ENCODE data around the gene NBEAL1.
"Not testable (repeated sequence)": the region's sequence is repeated elsewhere in the genome, so short reads cannot be mapped to it uniquely, and the experiment has no call there.

NBEAL1 gene

DNA sequence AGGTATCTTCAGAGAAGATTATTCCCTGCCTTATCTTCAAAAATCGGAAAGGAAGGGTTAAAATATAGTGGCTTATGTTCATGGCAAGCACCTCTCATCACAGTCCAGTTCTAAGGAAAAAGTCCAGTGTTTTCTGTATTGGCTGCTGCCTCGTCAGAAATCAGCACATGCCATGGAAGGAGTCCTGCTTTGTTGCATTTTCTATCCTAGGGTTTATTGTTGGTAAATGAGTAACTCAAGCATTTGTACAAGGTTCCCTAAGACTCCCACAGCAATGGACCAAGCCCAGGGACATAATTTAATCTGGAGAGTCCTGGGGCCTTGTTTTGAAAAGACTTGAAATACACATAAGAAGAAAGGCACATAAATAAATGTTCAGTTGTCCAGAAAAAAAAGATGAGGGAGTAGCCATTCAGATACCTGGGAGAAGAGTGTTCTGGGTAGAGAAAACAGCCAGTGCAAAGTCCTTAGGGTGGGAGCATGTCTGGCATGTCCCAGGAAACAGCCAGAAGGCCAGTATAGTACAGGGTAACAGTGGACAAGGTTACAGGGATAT, 26.4 kb downstream of the NBEAL1 start:
- DNase-seq: no peak

DNA sequence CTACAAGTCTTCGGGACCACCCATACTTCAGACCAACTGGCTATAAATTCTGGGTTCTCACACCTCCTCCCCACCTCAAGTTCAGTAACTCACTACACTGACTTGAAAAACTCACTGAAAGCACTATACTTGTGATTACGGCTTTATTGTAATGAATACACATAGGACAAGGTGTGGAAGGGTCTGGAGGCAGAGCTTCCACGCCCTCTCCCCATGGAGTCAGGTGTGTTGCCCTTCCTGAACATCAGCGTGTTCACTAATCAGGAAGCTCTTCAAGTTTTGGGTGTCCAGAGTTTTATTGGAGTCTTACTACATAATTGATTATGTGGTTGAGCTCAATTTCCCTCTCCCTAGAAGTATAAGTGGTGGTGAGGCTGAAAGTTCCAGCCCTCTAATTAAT, 27.5 kb downstream of the NBEAL1 start:
- no peak for DNase-seq

DNA sequence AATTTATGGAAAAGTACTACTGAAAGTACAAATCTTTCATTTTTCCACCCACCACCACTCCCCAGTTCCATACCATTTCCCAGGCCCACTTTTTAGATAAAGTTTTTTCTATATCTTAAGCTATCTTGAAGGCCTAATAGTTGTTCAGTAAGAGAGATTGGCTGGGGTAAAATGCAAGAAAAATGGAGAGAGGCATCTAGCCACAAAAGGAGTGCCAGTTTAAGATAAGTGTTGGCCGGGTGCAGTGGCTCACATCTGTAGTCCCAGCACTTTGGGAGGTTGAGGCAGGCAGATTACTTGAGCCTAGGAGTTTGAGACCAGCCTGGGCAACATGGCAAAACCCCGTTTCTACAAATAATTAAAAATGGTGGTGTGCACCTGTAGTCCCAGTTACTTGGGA, 28.6 kb downstream of the NBEAL1 start:
- DNase-seq: no peak

DNA sequence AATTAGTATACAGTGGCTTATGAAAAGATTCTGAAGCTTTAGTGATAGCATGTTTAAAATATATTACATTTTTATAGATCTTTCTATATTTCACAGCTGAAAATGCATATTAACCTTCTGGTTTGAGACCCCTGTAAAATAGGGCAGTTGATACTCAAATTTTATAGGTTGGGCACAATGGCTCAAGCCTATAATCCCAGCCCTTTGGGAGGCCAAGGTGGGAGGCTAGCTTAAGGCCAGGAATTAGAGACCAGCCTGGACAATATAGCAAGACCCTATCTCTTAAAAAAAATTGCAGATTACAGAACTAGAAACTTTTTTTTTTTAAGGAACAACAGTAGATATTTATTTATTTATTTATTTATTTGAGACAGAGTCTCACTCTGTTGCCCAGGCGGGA, 31.2 kb downstream of the NBEAL1 start:
- no peak for DNase-seq

DNA sequence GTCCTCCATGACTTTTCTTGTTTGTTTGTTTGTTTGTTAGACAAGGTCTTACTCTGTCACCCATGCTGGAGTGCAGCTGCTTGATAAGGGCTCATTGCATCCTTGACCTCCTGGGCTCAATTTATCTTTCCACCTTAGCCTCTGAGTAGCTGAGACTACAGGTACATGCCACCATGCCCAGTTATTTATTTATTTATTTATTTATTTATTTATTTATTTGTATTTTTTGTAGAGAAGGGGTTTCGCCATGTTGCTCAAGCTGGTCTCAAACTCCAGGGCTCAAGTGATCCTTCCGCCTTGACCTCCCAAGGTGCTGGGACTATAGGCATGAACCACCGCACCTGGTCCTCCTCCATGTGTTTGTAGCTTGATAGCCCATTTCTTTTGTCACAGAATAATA, 37.9 kb downstream of the NBEAL1 start:
- no peak for DNase-seq

DNA sequence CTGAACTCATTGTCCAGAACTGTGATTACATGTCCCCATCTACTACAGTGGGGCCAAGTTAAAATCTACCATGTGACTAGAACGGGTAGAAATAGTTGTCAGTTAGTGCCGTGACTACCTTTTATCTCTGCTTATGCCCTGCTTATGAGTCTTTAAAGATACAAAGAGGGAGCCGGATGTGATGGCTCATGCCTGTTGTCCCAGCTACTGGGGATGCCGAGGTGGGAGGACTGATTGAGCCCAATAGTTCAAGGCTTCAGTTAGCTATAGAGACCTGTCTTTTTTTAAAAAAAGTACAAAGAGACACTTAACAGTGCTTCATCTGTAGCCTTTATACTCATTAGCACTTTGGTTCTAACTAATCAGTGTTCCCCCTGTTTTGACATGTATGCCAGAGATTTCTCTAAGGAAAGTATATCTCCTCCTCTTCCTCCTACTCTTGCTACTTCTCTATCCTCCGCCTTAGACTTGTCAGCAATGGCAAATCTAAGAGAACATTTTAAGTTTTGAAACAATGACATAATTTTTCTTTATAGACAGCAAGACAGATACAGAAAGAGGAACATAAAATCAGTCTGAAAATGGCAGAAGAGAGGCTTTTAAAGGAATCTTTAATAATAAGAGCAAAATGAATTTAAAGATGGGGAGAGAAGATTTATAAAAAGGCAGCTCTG, 45.0 kb downstream of the NBEAL1 start:
- DNase-seq: no peak

DNA sequence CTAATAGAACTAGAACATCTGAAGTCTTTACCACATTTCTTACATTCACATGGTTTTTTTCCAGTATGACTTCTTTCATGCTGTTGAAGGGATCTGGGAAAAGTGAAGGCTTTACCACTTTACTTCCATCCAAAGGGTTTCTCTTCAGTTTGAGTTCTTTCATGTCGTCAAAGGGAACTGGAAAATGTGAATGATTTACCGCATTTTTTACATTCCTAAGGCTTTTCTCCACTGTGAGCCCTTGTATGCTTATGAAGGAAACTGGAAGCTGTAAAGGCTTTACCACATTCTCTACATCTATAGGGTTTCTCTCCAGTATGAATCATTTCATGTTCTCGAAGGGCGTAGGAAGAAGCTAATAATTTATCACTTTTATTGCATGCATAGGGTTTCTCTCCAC, 46.7 kb downstream of the NBEAL1 start:
- DNase-seq: no peak

DNA sequence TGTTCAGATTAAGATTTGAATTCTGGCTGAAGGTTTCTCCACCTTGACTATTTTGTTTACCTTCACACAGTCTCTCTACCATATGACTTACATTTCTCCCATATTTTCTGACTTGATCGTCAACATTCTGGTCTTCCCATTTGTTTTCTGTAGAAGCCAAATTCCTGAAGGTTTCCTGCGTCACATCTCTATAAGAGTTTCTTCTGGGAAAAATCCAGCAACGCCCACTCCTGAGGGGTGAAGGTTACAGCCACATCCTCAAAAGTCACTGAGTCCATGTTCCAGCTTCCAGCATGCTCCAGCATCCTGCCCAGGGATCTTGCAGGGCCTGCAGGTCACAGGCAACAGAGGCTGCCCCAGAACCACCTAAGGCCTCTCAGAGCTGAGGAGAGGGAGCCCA, 47.5 kb downstream of the NBEAL1 start:
- no peak for DNase-seq

DNA sequence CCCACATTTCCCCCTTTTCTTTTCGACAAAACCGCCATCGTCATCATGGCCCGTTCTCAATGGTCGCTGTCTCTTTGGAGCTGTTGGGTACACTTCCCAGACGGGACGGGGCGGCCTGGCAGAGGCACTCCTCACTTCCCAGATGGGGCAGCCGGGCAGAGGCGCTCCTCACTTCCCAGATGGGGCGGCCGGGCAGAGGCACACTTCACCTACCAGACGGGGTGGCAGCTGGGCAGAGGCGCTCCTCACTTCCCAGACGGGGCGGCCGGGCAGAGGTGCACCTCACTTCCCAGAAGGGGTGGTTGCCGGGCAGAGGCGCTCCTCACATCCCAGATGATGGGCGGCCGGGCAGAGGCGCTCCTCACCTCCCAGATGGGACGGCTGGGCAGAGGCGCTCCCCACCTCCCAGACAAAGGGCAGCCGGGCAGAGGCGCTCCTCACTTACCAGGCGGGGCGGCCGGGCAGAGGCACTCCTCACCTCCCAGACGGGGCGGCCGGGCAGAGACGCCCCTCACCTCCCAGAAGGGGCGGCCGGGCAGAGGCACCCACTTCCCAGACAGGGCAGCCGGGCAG, 51.9 kb downstream of the NBEAL1 start:
- not testable (repeated sequence) for DNase-seq

DNA sequence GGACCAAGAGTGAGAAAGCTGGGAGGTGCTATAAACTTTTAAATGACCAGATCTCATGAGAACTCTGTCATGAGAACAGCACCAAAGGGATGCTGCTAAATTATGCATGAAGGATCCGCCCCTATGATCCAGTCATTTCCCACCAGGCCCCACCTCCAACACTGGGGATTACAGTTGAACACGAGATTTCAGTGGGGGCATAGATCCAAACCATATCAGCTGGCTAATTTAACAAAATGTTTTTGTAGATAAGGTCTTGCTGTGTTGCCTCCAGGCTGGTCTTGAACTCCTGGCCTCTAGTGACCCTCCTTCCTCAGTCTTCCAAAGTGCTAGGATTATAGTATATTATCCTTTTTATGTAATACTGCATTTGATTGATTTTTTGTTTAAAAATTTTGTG, 56.0 kb downstream of the NBEAL1 start:
- no peak for DNase-seq

DNA sequence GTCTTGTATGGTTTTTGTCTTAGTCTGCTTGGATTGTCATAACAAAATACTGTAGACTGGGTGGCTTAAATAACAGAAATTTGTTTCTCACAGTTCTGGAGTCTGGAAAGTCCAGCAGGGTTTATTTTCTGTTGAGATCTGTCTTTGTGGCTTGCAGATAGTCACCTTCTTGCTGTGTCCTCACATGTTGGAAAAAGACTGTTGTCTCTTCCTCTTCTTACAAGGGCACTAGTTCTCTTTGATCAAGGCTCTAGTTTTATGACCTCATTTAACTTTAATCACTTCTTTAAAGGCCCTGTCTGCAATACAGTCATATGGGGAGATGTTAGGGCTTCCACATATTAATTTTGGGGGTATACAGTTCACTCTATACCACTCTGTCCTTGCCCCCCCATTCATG, 56.5 kb downstream of the NBEAL1 start:
- DNase-seq: no peak

DNA sequence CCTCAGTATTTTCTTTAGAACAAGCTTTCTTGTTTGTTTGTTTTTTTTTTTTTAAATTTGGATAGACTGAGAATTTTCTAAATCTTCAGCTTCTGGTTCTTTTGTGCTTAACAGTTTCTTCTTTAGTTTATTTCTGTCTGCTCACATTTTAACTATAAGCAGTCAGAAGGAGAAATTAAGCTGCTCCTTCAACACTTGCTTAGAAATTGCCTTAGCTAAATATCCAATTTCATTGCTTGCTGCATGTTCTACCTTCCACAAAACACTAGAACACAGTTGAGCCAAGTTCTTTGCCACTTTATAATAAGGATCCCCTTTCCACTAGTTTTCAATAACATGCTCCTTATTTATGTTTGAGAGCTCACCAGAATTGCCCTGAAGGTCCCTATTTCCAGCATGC, 57.7 kb downstream of the NBEAL1 start:
- no peak for DNase-seq

DNA sequence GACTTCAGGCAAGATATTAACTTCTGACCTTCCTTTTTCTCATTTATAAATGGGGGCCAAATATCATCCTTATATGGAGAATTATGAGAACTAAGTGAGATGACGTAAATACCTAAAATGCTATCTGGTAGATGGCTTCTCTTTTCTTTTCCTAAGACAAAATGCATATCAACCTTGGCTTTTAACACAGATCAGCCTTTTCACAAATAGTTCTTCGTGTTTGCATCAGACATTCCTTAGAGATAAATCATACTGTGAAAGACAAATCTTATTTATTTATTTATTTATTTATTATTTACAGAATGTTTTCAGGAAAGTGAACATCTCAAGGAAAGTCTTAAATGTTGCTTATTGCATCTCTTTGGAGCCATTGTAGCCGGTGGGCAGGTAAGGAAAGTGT, 62.8 kb downstream of the NBEAL1 start:
- DNase-seq: no peak

DNA sequence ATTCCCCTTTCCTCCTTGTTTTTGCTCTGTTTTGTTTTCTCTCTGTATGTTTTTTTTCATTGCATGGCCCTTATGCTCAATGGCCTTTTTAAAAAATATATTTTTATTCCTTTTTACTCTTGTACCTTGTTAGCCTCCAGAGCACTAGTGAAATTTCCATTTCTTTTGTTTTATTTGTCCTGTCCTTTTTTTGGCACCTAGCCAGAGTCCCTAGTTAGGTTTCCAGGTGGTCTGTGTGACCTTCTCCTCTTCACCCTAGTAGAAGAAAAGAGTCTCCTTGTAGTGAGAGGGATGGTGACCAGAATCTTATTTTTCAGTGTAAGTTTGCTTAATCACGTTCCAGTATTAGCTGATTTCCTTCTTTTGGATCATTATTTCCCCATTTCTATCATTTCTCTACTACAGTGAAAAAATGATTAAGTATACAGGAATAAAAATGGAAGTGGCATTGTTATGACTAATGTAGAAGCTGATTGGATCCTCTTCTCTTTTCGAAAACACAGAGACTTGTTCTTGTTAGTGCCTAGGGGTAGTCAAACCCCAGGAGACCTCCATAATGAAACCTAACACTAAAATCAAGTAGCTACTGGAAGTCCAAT, 65.9 kb downstream of the NBEAL1 start:
- DNase-seq: no peak

DNA sequence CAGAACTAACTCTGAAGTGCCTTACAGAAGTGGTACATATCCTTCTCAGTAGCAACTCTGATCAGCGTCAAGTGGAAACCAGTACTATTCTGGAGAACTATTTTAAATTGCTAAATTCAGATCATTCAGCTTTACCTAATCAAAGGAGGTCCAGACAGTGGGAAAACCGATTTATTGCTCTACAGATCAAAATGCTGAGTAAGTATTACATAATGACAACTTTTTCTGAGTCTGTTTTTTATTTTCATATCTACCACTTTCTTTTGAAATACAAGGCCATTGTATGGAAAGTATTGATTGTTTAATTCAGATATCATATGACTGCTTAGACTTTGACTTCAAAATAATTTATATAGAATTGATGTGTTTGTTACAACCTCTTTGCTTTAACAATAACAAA, 68.7 kb downstream of the NBEAL1 start:
- no peak for DNase-seq

DNA sequence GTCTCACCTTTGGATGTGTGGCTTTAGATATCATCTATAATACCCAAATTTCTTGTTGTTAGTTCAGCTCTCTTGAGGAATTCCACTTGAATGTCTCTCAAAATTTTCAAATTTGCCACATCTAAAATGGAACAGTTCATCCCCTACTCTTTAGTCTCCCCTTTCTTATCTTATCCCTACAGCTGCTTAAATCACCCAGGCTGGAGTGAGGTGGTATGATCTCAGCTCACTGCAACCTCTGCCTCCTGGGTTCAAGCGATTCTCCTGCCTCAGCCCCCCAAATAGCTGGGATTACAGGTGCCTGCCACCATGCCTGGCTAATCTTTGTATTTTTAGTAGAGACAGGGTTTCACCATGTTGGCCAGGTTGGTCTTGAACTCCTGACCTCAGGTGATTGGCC, 71.7 kb downstream of the NBEAL1 start:
- not testable (repeated sequence) for DNase-seq

DNA sequence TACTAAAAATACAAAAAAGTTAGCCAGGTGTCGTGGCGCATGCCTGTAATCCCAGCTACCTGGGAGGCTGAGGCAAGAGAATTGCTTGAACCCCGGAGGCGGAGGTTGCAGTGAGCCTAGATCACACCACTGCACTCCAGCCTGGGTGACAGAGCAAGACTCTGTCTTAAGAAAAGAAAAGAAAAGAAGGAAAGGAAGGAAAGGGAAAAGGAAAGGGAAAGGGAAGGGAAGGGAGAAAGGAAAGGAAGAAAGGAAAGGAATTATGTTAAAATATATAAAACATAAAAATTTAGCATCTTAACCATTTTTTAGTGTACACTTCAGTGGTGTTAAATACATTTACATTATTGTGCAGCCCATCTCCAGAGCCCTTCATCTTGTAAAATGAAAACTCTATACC, 76.0 kb downstream of the NBEAL1 start:
- not testable (repeated sequence) for DNase-seq

DNA sequence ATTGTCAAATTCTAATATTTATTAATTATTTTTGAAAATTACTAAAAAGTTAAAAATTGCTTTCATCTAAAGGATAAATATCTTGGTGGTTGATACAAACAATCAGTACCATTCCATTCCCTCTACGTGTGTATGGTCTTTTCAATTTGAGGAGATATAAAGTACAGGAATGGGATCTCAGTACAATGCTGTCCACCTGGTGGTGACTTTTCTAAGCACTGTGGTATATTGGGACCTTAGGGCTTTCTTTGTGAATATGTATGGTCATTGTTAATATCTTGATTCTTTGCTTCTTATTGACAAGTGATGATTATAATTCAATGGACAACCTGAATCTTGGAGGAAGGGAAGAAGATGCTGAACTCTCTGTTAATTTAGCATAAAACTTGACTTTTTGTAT, 83.1 kb downstream of the NBEAL1 start:
- DNase-seq: no peak

DNA sequence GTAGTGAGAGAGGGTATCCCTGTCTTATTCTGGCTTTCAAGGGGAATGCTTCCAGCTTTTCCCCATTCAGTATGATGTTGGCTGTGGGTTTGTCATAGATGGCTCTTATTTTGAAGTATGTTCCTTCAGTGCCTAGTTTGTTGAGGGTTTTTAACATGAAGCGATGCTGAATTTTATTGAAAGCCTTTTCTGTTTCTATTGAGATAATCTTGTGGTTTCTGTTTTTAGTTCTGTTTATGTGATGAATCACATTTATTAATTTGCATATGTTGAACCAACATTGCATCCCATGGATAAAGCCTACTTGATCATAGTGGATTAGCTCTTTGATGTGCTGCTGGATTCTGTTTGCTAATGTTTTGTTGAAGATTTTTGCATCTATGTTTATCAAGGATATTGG, 87.7 kb downstream of the NBEAL1 start:
- not testable (repeated sequence) for DNase-seq

DNA sequence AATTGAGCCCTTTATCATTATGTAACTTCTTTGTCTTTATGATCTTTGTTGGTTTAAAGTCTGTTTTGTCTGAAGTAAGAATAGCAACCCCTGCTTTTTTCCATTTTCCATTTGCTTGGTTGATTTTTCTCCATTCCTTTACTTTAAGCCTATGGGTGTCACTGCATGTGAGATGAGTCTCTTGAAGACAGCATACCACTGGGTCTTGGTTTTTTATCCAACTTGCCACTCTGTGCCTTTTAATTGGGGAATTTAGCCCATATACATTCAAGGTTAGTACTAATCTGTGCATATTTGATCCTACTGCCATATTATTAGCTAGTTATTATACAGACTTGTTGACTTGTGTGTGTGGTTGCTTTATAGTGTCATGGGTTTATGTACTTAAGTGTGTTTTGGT, 89.6 kb downstream of the NBEAL1 start:
- DNase-seq: no peak

DNA sequence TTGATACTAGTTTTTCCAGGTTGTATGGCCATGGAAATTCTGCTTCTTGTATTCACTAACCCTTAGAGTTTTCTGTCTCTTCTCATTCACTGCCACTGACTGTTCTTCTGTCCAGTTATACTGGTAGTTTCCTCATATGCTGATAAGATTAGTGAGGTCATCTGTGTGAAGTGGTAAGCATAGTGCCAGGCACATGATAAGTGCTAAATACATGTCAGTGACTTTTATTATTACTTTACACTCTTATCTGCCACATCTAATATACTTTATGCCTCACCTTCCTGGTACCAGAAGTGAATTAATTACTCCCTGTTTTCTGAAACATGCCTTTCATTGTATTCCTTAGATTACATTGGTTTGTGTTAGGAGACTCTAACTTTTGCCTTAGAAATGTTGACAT, 91.3 kb downstream of the NBEAL1 start:
- DNase-seq: no peak

DNA sequence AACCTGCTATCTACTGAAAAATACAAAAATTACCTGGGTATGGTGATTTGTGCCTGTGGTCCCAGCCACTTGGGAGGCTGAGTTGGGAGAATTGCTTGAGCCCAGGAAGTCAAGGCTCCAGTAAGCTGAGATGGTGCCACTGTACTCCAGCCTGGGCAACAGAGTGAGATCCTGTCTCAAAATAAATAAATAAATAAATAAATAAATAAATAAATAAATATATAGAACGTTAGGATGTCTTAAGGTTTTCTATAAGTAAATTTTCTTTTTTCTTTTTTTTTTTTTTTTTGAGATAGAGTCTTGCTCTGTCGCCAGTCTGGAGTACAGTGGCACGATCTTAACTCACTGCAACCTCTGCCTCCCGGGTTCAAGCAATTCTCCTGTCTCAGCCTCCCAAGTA, 95.8 kb downstream of the NBEAL1 start:
- DNase-seq: not testable (repeated sequence)

DNA sequence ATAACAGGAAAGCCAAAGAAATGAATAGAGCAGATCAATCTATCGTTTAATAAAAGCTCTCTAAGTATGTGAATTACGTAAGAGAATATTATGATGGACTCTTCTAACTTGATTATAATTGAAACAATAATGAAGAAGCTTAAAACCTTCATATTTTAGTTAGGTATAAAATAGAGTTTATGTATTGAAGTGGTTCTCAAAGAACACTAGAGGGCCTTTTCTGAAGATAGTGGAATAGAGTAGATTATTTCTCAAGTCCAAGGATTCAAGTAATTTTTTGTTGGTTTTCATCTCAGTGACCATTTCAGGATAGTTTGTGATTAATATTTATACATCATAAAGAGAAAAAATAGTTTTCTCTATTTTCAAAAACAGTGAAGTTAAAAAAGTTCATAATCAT, 97.7 kb downstream of the NBEAL1 start:
- no peak for DNase-seq

DNA sequence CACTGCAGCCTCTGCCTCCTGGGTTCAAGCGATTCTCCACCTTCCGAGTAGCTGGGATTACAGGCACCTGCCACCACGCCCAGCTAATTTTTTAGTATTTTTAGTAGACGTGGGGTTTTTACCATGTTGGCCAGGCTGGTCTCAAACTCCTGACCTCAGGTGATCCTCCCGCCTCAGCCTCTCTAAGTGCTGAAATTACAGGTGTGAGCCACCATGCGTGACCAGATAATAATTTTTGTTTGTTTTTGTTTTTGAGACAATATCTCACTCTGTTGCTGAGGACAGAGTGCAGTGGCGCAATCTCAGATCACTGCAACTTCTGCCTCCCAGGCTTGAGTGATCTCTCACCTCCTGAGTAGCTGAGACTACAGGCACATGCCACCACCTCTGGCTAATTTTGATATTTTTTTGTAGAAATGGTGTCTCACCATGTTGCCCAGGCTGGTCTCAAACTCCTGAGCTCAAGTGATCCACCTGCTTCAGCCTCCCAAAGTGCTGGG, 100.6 kb downstream of the NBEAL1 start:
- not testable (repeated sequence) for DNase-seq

All from NCI-H1105 treated with DMSO at 0.1 percent for 48 hours (cell line).